ENCODE data around the gene TXNDC9. TPM values are rescaled to one million over a fixed set of nuclear protein-coding genes. Genes with fewer than 3 reads are reported as not detected.

TXNDC9 gene, protein sequence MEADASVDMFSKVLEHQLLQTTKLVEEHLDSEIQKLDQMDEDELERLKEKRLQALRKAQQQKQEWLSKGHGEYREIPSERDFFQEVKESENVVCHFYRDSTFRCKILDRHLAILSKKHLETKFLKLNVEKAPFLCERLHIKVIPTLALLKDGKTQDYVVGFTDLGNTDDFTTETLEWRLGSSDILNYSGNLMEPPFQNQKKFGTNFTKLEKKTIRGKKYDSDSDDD
- total RNA-seq: 70.8 and 94.2 TPM in 2 replicates

DNA sequence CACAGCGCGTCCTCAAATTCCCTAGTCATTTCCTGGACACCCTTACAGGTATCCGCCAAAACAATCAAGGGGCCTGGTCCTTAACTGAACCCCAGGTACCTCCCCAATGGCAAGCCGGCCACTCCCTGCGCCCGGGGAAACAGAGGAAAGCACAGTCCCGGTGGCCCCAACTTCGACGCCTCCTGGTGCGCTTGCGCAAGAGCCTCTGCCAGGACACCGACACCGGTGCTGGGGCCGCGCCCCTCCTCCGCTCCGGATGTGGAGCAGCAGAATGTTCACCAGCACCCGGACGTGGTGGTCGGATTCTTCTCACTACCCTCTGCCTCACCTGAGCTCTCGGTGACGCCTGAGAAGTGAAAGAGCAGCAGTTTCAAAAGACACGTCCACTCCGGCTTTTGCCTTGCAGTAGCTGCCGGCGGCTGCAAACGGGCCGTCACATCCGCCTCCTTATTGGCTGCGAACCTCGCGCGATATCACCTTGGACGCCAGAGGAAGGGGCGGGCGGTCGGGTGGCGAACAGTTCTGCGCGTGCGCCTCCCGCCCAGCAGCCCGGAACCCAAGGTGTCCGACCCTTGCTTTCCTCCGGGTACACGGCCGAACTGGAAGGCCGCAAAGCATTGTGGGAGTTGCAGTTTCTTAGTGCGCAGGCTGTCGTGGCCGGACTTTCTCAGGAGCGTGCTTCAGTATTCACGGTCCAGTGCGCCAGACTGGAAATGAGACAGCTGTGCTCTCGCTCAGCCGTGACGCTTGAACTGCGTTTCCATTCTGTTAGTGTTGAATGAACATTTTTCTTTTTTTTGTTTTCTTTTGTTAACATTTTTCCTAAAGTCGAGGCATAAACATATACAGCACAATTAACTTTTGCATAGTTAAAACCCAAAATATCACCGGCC lies at the start of gene TXNDC9:
Gene TXNDC9 (minus strand): TSS at position 423 of the 893 bp plus-strand sequence. CDS start 3,123 bp downstream, outside the sequence.

DNA sequence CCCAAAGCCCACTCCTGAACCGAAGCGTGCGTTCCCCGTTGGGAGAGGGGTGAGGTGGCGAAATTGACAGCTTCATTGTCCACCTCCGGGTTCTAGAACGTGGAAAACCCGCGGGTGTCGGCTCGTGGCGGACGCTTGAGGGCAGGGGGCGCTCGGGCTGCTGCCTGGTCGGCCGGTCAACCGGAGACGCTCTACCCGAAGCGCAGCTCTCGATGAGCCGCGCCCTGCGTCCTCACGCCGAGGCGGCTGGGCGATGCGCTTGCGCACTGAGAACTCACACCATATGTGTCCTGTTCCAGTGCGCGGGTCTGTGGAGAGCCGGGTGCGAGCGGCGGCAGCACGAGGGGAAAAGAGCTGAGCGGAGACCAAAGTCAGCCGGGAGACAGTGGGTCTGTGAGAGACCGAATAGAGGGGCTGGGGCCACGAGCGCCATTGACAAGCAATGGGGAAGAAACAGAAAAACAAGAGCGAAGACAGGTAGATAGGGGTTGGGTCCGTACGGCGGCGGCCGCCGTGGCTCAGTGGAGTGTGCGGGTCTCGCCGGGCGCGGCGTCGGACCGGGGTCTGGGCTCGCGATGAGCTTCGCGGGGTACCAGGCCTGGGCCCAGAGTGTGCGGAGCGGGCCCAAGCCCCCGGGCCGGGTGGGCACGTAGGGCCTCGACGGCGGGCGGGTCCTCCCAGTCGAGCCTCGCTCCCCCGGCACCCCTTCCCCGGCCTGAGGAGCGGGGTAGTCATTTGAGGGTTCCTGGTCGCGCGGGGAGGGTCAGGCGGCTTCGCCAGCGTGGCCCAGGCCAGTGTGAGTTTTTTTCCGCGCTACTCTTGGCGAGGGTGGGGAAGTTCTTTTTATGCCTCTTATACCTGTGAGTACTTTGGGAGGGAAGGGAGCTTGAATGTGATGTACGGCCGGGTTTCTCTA lies 1.2 kb upstream of the TXNDC9 start, which contains the start of gene EIF5B:
Gene EIF5B (plus strand): TSS at position 277 of the 916 bp plus-strand sequence. CDS start 166 bp downstream, at position 443.

DNA sequence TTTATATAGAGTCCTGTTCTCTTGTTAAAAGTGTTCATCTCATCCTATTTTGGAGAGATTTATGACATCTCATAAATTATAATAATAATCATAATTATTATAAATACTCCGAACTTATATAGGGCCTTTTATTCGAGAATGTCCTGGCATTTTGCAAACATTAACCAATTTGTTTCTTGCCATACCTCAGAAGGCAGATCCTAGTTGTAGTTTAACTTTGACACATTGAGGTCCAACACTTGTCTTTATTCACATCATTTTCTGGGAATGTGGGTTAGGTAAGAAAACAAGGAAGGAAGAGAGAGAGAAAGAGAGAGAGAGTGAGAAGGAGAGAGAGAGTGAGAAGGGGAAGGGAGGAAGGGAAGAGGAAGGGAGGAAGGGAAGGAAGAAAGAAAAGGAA lies 35.0 kb downstream of the TXNDC9 start, which contains the start of gene LYG1:
Gene LYG1 (minus strand): TSS at position 101 of the 400 bp plus-strand sequence. CDS start 5,527 bp downstream, outside the sequence.

Other genes starting within 250 kb of the TXNDC9 start
- 1.7 TPM in 1 of 2 replicates, not detected in the other for gene C2orf15, start 194.6 kb downstream of the TXNDC9 start, total RNA-seq
- 2.8 and 3.6 TPM in 2 replicates for gene TSGA10, start 181.4 kb downstream of the TXNDC9 start, total RNA-seq
- gene LIPT1, start 181.4 kb downstream of the TXNDC9 start, total RNA-seq: 2.4 and 3.6 TPM in 2 replicates
- gene MITD1, start 155.3 kb downstream of the TXNDC9 start, total RNA-seq: 13.2 and 24.6 TPM in 2 replicates
- 34.5 and 37.1 TPM in 2 replicates for gene MRPL30, start 155.1 kb downstream of the TXNDC9 start, total RNA-seq
- gene LYG2, start 80.7 kb downstream of the TXNDC9 start, total RNA-seq: not detected in 2 replicates
- not detected in 2 replicates for gene LYG1, start 35.1 kb downstream of the TXNDC9 start, total RNA-seq
- 22.8 and 32.0 TPM in 2 replicates for gene EIF5B, start 1.1 kb upstream of the TXNDC9 start, total RNA-seq
- 28.0 and 32.8 TPM in 2 replicates for gene REV1, start 153.7 kb upstream of the TXNDC9 start, total RNA-seq